GM10266 (cell line): ENCODE measurements around the gene JAGN1.
A peak's percentile ranks its signal among the peaks of the same experiment; 100 is the strongest.
"Not testable (repeated sequence)": the region's sequence is repeated elsewhere in the genome, so short reads cannot be mapped to it uniquely, and the experiment has no call there.

ENCODE experiments used
- DNase-seq: peaks from one replicate; pipeline ENCODE4 v3.0.0; 2012; ENCODE audit errors: extremely low spot score
- CTCF ChIP-seq: IDR thresholded peaks from 2 replicates; pipeline ENCODE4 v1.5.1; 2012; ENCODE audit warnings: mild to moderate bottlenecking, low read depth; ENCODE audit not compliant: control insufficient read depth, insufficient read depth; ENCODE audit errors: missing control alignments

JAGN1 gene

GRCh38 chr3:9875448-9875847 lies 15.0 kb upstream of the JAGN1 start:
- TF ChIP-seq CTCF = no peak
- no peak for DNase-seq

- not testable (repeated sequence) for DNase-seq
Observed at GRCh38 chr3:9876255-9876654, 14.2 kb upstream of the JAGN1 start.

- no peak for TF ChIP-seq CTCF
- DNase-seq = no peak
Observed at GRCh38 chr3:9876991-9877390, 13.4 kb upstream of the JAGN1 start.

- no peak for TF ChIP-seq CTCF
- DNase-seq = no peak
Observed at GRCh38 chr3:9878700-9879099, 11.7 kb upstream of the JAGN1 start.

GRCh38 chr3:9879830-9880549 lies 10.4 kb upstream of the JAGN1 start, which contains the start of gene CIDEC:
Gene CIDEC, minus strand, starts transcription at chr3:9880253. Its CDS starts 1,767 bp downstream, at chr3:9878486.
- TF ChIP-seq CTCF = no peak
- peak; percentile 56 for DNase-seq

- no peak for DNase-seq
- TF ChIP-seq CTCF = no peak
Observed at GRCh38 chr3:9881441-9881840, 9.0 kb upstream of the JAGN1 start.

- TF ChIP-seq CTCF = no peak
- DNase-seq = no peak
Observed at GRCh38 chr3:9883706-9884554, 6.5 kb upstream of the JAGN1 start.
